K562 (cell line): ENCODE data around the gene MAP3K13. TPM values are rescaled to one million over a fixed set of nuclear protein-coding genes. Genes with fewer than 3 reads are reported as not detected.

Experiments
- ATAC-seq: fragments of 200-7000 bp; cut with Tn5 transposase; 3 replicates; pipeline ENCODE4 v1.9.1; 2020; ENCODE audit warnings: moderate library complexity
- BruUV-seq: library from RNA; stranded (reverse); fragments of 400-500 nt; replicated peaks from 2 replicates; lab custom pipeline; 2021; lab: Mats Ljungman, UMichigan
- CTCF ChIA-PET: fragments of 300-600 bp; formaldehyde crosslinking; extraction: SDS; loops from one replicate; lab custom pipeline; 2021; ENCODE audit warnings: low intra/inter-chr PET ratio; lab: Yijun Ruan, JAX
- POLR2A ChIA-PET: fragments of 300-600, 350-650 bp; sonication (Branson Sonifier 250); formaldehyde crosslinking; extraction: SDS; loops from one replicate; lab custom pipeline; 2021; ENCODE audit warnings: antibody characterized with exemption, inconsistent platforms; lab: Yijun Ruan, JAX
- DNase-seq, 4 experiments: peaks; one replicate each; pipeline versions ENCODE4 v3.0.0 to v3.0.0-alpha.2; 2011 to 2018; ENCODE audit warnings: low spot score in 3 of 4, mixed read lengths in 3 of 4; ENCODE audit errors: extremely low read depth in 1 of 4
- FAIRE-seq: peaks from 2 replicates; lab custom pipeline; 2011; peaks lifted over from hg19 to GRCh38; lab: Jason Lieb, UNC
- H2AFZ ChIP-seq: 2 replicates; pipeline ENCODE4 v1.6.0; 2011; ENCODE audit warnings: low read depth, low read length, control low read depth, inconsistent platforms
- H3K27ac ChIP-seq: fragments of 200-600 bp; 3 replicates; pipeline ENCODE4 v1.8.0; 2011; ENCODE audit warnings: low read depth, mild to moderate bottlenecking, control low read depth, inconsistent platforms, low read length, moderate library complexity, mixed read lengths; ENCODE audit errors: extremely low read depth
- H3K27me3 ChIP-seq, 2 experiments: fragments of 300-600 bp in 1 of 2; 2 replicates in 1 of 2; 3 replicates in 1 of 2; pipeline versions ENCODE4 v1.6.0 to v1.8.0; 2011; ENCODE audit warnings: inconsistent platforms in 2 of 2, low read length in 2 of 2, mild to moderate bottlenecking in 1 of 2, mixed read lengths in 1 of 2, moderate library complexity in 1 of 2; ENCODE audit not compliant: control insufficient read depth in 2 of 2, insufficient read depth in 2 of 2
- H3K36me3 ChIP-seq: fragments of 300-600 bp; 3 replicates; pipeline ENCODE4 v1.8.0; 2011; ENCODE audit warnings: mild to moderate bottlenecking, low read length, inconsistent platforms; ENCODE audit not compliant: control insufficient read depth, insufficient read depth
- H3K4me1 ChIP-seq, 2 experiments: fragments of 200-600 bp in 1 of 2; replicated peaks in 1 of 2; 2 replicates in 1 of 2; 3 replicates in 1 of 2; pipeline versions ENCODE4 v1.5.1 to v1.8.0; 2011; ENCODE audit warnings: inconsistent platforms in 2 of 2, low read length in 2 of 2, mild to moderate bottlenecking in 1 of 2, mixed read lengths in 1 of 2, moderate library complexity in 1 of 2; ENCODE audit not compliant: control insufficient read depth in 2 of 2, insufficient read depth in 2 of 2
- H3K4me2 ChIP-seq: 2 replicates; pipeline ENCODE4 v1.6.1; 2011; ENCODE audit warnings: low read length, control low read depth, inconsistent platforms, mixed read lengths; ENCODE audit not compliant: insufficient read depth
- H3K4me3 ChIP-seq: fragments of 200-600 bp; sonication (generic), shearing (Covaris generic); 2 replicates; pipeline ENCODE4 v1.5.1; 2016; ENCODE audit warnings: control low read depth, inconsistent platforms
- H3K79me2 ChIP-seq: fragments of 200-600 bp; 3 replicates; pipeline ENCODE4 v1.8.0; 2011; ENCODE audit warnings: low read length, inconsistent platforms; ENCODE audit not compliant: control insufficient read depth, insufficient read depth
- H3K9ac ChIP-seq, 2 experiments: 2 replicates each; pipeline versions ENCODE4 v1.6.0 to v1.6.1; 2011; ENCODE audit warnings: low read depth in 2 of 2, low read length in 2 of 2, control low read depth in 1 of 2, inconsistent platforms in 1 of 2, mild to moderate bottlenecking in 1 of 2, mixed read lengths in 1 of 2; ENCODE audit not compliant: insufficient read depth in 1 of 2
- H3K9me1 ChIP-seq: one replicate; pipeline ENCODE4 v1.6.0; 2011; ENCODE audit warnings: inconsistent platforms, mild to moderate bottlenecking, low read length, moderate library complexity; ENCODE audit not compliant: control insufficient read depth, insufficient read depth
- H3K9me3 ChIP-seq: replicated peaks from 2 replicates; pipeline ENCODE4 v1.5.1; 2011; ENCODE audit warnings: low read depth, low read length, inconsistent platforms; ENCODE audit not compliant: control insufficient read depth, insufficient read depth
- H4K20me1 ChIP-seq: replicated peaks from 2 replicates; pipeline ENCODE4 v1.6.1; 2011; ENCODE audit warnings: low read length, inconsistent platforms, mixed read lengths; ENCODE audit not compliant: control insufficient read depth, insufficient read depth
- ARID2 ChIP-seq: fragments of 450-650 bp; IDR thresholded peaks from 2 replicates; pipeline ENCODE4 v1.6.1; 2017; ENCODE audit warnings: antibody characterized with exemption, mild to moderate bottlenecking
- MTA3 ChIP-seq: fragments of 450-650 bp; formaldehyde crosslinking; IDR thresholded peaks from 2 replicates; pipeline ENCODE4 v1.6.1; 2017; ENCODE audit warnings: mild to moderate bottlenecking, borderline replicate concordance
- ZBTB1 ChIP-seq: sonication (generic); formaldehyde crosslinking; IDR thresholded peaks from 2 replicates; pipeline ENCODE4 v1.8.1; 2023; ENCODE audit warnings: missing genetic modification reagents, low read depth, mild to moderate bottlenecking, borderline replicate concordance
- ZNF239 ChIP-seq: fragments of 250-450 bp; sonication (Bioruptor Pico); IDR thresholded peaks from 2 replicates; pipeline ENCODE4 v1.4.0; 2020; ENCODE audit warnings: mild to moderate bottlenecking
- WGBS: fragments of 100-300 bp; shearing (Covaris generic); methylation state at CpG from one replicate; pipeline ENCODE4 v1.1.6; 2016; ENCODE audit warnings: low coverage, mixed read lengths; ENCODE audit not compliant: insufficient coverage; ENCODE audit errors: missing lambda C conversion rate; 5-methylcytosine and 5-hydroxymethylcytosine counted together
- in situ Hi-C: fragments of 300-500 bp; cut with MboI; formaldehyde crosslinking; loops from 4 replicates; pipeline ENCODE4 v1.15.0; 2018; ENCODE audit warnings: inconsistent platforms, mixed read lengths
- intact Hi-C: fragments of 100-400 bp; cut with micrococcal nuclease; formaldehyde crosslinking; loops from 2 replicates; pipeline ENCODE4 v1.14.2; 2022
- polyA plus RNA-seq, 8 experiments: library from polyadenylated mRNA; depleted of rRNA in 4 of 8; stranded (reverse) in 5 of 8; unstranded in 3 of 8; fragments of >200 nt; fragmentation: Nextera tagmentation in 2 of 8; fragmentation: Illumina TruSeq in 1 of 8; extraction: Ambion mirVana in 2 of 8; extraction: Trizol in 1 of 8; gene quantifications; 2 replicates each; pipeline versions ENCODE4 v1.2.1 to v1.2.3, GENCODE V29; 2011 to 2014; ENCODE audit warnings: inconsistent platforms in 1 of 8, missing spikeins in 1 of 8
- total RNA-seq, 7 experiments: library from RNA; depleted of rRNA in 6 of 7; stranded (reverse); fragments of >200 nt in 6 of 7; fragmentation: Illumina TruSeq in 2 of 7; extraction: Trizol in 2 of 7; gene quantifications; 2 replicates each; pipeline versions ENCODE4 v1.2.1 to v1.2.3, GENCODE V29; 2011 to 2021; ENCODE audit warnings: low replicate concordance in 1 of 7
- TF ChIP-seq, protein P1 (sequence below): sonication (generic); formaldehyde crosslinking; IDR thresholded peaks from 2 replicates; pipeline ENCODE4 v1.9.0; 2022; ENCODE audit warnings: mild to moderate bottlenecking, missing genetic modification reagents
- TF ChIP-seq, protein P2 (sequence below), 2 experiments: fragments of 450-650 bp; formaldehyde crosslinking in 1 of 2; IDR thresholded peaks; 2 replicates each; pipeline versions ENCODE4 v1.4.0 to v1.6.1; 2014 to 2020; ENCODE audit warnings: mild to moderate bottlenecking in 2 of 2, borderline replicate concordance in 1 of 2, low read depth in 1 of 2

The MAP3K13 gene
- total and polyA plus RNA-seq, 9 of the 15 experiments (the other 6 are each of a cell fraction or from before 2014, with no cell fraction given): 0.04 to 0.32 (median 0.15) TPM; not detected in 2

DNA sequence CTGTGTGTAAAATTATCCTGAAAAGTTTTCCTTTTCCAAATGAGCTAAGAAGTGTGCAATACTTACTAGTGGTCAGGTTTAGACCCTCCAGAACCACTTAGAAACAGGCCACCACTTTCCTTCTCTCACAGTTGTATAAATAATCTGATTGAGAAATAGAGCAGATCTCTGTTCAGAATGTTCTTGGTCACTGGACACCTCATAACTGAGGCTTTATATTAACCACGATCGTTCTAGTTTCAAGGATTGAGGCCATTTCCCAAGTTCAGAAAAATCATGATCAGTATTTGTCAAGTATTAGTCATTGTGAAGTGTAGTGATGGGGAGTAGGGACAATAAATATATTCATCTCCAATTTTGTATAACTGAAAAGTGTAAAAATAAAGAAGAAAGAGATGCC is 1.0 kb upstream of the MAP3K13 start:
- WGBS: 24% methylated on average over 2 of the region's 2 CpGs
- ChIA-PET CTCF (no interaction called here), POLR2A (no interaction called here)
- Histone ChIP-seq H4K20me1 (no peaks in the 10 kb centered on the region), H3K79me2 (no peaks in the 10 kb centered on the region), H3K27ac (no peak overlapping the region), H2AFZ (no peak overlapping the region), H3K4me1 (no peaks in the 10 kb centered on the region; a peak in 1 of 5 replicates), H3K4me3 (no peak overlapping the region), H3K27me3 (peaks cover 0 to 5% of the 10 kb centered on the region in 2 experiments; a peak in 2 of 5 replicates), H3K4me2 (no peak overlapping the region), H3K9me3 (no peaks in the 10 kb centered on the region), H3K9ac (no peak overlapping the region), H3K9me1 (no peaks in the 10 kb centered on the region), H3K36me3 (no peaks in the 10 kb centered on the region)
- in situ Hi-C loops (no loop called here), intact Hi-C loops (no loop called here)
- TF ChIP-seq ARID2 (no peak), ZNF239 (CRISPR knock-in tag) (no peak), MTA3 (no peak)
- TF ChIP-seq, protein P1, sequence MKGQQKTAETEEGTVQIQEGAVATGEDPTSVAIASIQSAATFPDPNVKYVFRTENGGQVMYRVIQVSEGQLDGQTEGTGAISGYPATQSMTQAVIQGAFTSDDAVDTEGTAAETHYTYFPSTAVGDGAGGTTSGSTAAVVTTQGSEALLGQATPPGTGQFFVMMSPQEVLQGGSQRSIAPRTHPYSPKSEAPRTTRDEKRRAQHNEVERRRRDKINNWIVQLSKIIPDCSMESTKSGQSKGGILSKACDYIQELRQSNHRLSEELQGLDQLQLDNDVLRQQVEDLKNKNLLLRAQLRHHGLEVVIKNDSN: no peak
- DNase-seq (no peak), FAIRE-seq (no peak), ATAC-seq (no peak)
- BruUV-seq: no TSS peak

DNA sequence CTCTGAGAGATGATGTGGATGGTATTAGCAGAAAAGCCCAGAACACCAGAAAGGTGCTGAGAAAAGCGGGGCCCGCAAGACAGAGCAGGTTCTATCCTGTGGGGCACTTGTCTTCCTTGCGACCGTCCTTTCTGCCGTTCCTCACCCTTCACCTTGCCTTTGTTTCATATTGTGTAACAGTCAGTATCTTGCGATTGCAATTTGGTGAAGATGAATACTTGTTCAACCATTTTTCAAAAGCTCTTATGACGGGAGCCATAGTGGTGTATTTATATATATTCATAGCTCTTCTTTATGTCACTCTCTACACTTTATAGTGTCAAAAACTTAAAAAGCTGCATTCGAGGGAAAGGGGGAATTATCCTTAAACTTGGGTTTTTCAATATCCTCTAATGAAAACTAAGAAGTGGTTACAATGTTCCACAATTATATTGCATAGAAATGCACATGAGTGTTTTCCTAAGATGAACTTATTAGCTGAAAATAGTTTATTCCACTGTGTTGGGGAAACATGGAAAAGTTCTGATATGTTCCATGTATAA is 797 bp downstream of the MAP3K13 start:
- WGBS: 4% methylated on average over 8 of the region's 8 CpGs
- no TSS peak for BruUV-seq
- Histone ChIP-seq H3K4me1 (no peaks in the 10 kb centered on the region; a peak in 1 of 5 replicates), H3K9me1 (no peaks in the 10 kb centered on the region), H4K20me1 (no peaks in the 10 kb centered on the region), H3K27ac (no peak overlapping the region), H3K9me3 (no peaks in the 10 kb centered on the region), H3K4me2 (peak overlapping the region; percentile 83), H2AFZ (peak overlapping the region; percentile 85), H3K36me3 (no peaks in the 10 kb centered on the region), H3K9ac (peak overlapping the region; percentile 36 to 80; a peak in 3 of 4 replicates), H3K4me3 (peak overlapping the region; percentile 41), H3K27me3 (peaks cover 0 to 9% of the 10 kb centered on the region in 2 experiments; a peak in 2 of 5 replicates), H3K79me2 (no peaks in the 10 kb centered on the region)
- FAIRE-seq (no peak), ATAC-seq (peak; percentile 82), DNase-seq (no peak)
- POLR2A ChIA-PET: interaction anchor here (0.6 to 2.2 kb wide), 4 partner anchors 9 to 222 kb away, joined by 3 to 4 read pairs (median 4); partner anchors contain the start of gene SENP2
- intact Hi-C loops: no loop called here
- in situ Hi-C loops: no loop called here
- CTCF ChIA-PET: no interaction called here
- TF ChIP-seq ZBTB1 (CRISPR knock-in tag): no peak
- TF ChIP-seq, protein P2, sequence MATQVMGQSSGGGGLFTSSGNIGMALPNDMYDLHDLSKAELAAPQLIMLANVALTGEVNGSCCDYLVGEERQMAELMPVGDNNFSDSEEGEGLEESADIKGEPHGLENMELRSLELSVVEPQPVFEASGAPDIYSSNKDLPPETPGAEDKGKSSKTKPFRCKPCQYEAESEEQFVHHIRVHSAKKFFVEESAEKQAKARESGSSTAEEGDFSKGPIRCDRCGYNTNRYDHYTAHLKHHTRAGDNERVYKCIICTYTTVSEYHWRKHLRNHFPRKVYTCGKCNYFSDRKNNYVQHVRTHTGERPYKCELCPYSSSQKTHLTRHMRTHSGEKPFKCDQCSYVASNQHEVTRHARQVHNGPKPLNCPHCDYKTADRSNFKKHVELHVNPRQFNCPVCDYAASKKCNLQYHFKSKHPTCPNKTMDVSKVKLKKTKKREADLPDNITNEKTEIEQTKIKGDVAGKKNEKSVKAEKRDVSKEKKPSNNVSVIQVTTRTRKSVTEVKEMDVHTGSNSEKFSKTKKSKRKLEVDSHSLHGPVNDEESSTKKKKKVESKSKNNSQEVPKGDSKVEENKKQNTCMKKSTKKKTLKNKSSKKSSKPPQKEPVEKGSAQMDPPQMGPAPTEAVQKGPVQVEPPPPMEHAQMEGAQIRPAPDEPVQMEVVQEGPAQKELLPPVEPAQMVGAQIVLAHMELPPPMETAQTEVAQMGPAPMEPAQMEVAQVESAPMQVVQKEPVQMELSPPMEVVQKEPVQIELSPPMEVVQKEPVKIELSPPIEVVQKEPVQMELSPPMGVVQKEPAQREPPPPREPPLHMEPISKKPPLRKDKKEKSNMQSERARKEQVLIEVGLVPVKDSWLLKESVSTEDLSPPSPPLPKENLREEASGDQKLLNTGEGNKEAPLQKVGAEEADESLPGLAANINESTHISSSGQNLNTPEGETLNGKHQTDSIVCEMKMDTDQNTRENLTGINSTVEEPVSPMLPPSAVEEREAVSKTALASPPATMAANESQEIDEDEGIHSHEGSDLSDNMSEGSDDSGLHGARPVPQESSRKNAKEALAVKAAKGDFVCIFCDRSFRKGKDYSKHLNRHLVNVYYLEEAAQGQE (IDR thresholded peaks at IDR 0.05; ENCODE audit: borderline replicate concordance): peak; percentile 30
- TF ChIP-seq, protein P2 (CRISPR knock-in tag; IDR thresholded peaks at IDR 0.05; ENCODE audit: low read depth): no peak
